Hepatocyte (in vitro differentiated cells): Measurements from ENCODE around the gene TTC31. TPM values are rescaled to one million over a fixed set of nuclear protein-coding genes. Genes with fewer than 3 reads are reported as not detected.
A peak's percentile ranks its signal among the peaks of the same experiment; 100 is the strongest.
"Not testable (repeated sequence)": the region's sequence is repeated elsewhere in the genome, so short reads cannot be mapped to it uniquely, and the experiment has no call there.

Experiments
- DNase-seq: peaks from one replicate; pipeline ENCODE4 v3.0.0-alpha.2; 2016; ENCODE audit warnings: low spot score
- H2AFZ ChIP-seq: fragments of 200-600 bp; sonication (generic); 2 replicates; pipeline ENCODE4 v1.6.0; 2016; ENCODE audit warnings: antibody characterized with exemption, mild to moderate bottlenecking
- H3K27ac ChIP-seq: fragments of 200-600 bp; sonication (generic); 2 replicates; pipeline ENCODE4 v1.5.1; 2016; ENCODE audit warnings: mild to moderate bottlenecking
- H3K27me3 ChIP-seq: fragments of 200-600 bp; sonication (generic); 2 replicates; pipeline ENCODE4 v1.6.1; 2016
- H3K36me3 ChIP-seq: fragments of 200-600 bp; sonication (generic); replicated peaks from 2 replicates; pipeline ENCODE4 v1.5.1; 2016; ENCODE audit warnings: low read depth; ENCODE audit not compliant: insufficient read depth
- H3K4me1 ChIP-seq: fragments of 200-600 bp; sonication (generic); 2 replicates; pipeline ENCODE4 v1.5.1; 2016; ENCODE audit warnings: mild to moderate bottlenecking, moderate library complexity; ENCODE audit not compliant: insufficient read depth
- H3K4me2 ChIP-seq: fragments of 200-600 bp; sonication (generic); 2 replicates; pipeline ENCODE4 v1.6.0; 2016
- H3K4me3 ChIP-seq: fragments of 200-600 bp; sonication (generic); 2 replicates; pipeline ENCODE4 v1.5.1; 2016; ENCODE audit warnings: mild to moderate bottlenecking
- H3K79me2 ChIP-seq: fragments of 200-600 bp; sonication (generic); 2 replicates; pipeline ENCODE4 v1.6.0; 2017; ENCODE audit warnings: mild to moderate bottlenecking
- H3K9me2 ChIP-seq: fragments of 200-600 bp; sonication (generic); replicated peaks from 2 replicates; pipeline ENCODE4 v1.6.0; 2017; ENCODE audit warnings: mild to moderate bottlenecking; ENCODE audit not compliant: insufficient read depth
- H3K9me3 ChIP-seq: fragments of 200-600 bp; sonication (generic); 2 replicates; pipeline ENCODE4 v1.5.1; 2016; ENCODE audit warnings: low read depth, mild to moderate bottlenecking
- H4K20me1 ChIP-seq: fragments of 200-600 bp; sonication (generic); 2 replicates; pipeline ENCODE4 v1.6.0; 2016; ENCODE audit warnings: mild to moderate bottlenecking; ENCODE audit not compliant: insufficient read depth, poor library complexity, severe bottlenecking
- EZH2 ChIP-seq: fragments of 200-600 bp; sonication (generic); IDR thresholded peaks from 2 replicates; pipeline ENCODE4 v1.6.1; 2016; ENCODE audit warnings: antibody characterized with exemption, mild to moderate bottlenecking, borderline replicate concordance
- EZH2phosphoT487 ChIP-seq: fragments of 200-600 bp; sonication (generic); IDR thresholded peaks from one replicate; pipeline ENCODE4 v1.6.1; 2018; ENCODE audit warnings: antibody characterized with exemption, mild to moderate bottlenecking, low read depth, moderate library complexity; ENCODE audit not compliant: unreplicated experiment, severe bottlenecking
- WGBS: methylation state at CpG from one replicate; pipeline ENCODE4 v1.1.6; 2016; ENCODE audit warnings: low lambda C conversion rate; ENCODE audit errors: missing lambda C conversion rate; 5-methylcytosine and 5-hydroxymethylcytosine counted together
- polyA plus RNA-seq: library from polyadenylated mRNA; unstranded; fragments of >200 nt; fragmentation: Nextera tagmentation; extraction: Ambion mirVana; gene quantifications from 2 replicates; pipeline ENCODE4 v1.2.1, GENCODE V29; 2016
- total RNA-seq: library from RNA; depleted of rRNA; stranded (reverse); fragments of >200 nt; gene quantifications from 2 replicates; pipeline ENCODE4 v1.2.3, GENCODE V29; 2014
- TF ChIP-seq, protein P1 (sequence below): fragments of 200-600 bp; sonication (generic); IDR thresholded peaks from 2 replicates; pipeline ENCODE4 v1.5.1; 2016; ENCODE audit warnings: antibody characterized with exemption, mild to moderate bottlenecking; ENCODE audit not compliant: poor library complexity

TTC31 gene
- total and polyA plus RNA-seq, 2 experiments from 2014 or later: 21.3 to 25.1 TPM

DNA sequence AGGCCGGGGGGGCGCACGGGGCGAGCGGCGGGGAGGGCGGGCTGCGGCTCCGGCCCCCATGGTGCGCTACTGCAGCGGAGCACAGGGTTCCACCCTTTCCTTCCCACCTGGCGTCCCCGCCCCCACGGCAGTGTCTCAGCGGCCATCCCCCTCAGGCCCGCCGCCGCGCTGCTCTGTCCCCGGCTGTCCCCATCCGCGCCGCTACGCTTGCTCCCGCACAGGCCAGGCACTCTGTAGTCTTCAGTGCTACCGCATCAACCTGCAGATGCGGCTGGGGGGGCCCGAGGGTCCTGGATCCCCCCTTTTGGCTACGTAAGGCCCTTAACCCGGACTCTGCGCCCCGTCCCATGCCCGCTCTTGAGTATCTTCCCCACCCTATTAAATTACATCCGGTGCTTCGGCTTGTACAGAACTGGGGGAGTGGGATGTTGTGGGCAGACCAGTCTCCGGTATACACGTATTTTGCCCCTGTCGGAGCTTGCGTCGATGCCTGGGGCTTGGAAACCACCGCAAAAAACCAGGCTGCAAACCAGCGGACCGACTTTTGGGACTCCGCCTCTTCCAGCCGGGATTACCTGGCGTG, 25.2 kb upstream of the TTC31 start:
- Histone ChIP-seq H3K9me3 (no peaks in the 10 kb centered on the region), H3K4me2 (peak overlapping the region; percentile 82), H3K4me1 (peaks cover 15% of the 10 kb centered on the region), H3K9me2 (no peaks in the 10 kb centered on the region), H3K4me3 (peak overlapping the region; percentile 23), H3K27me3 (no peaks in the 10 kb centered on the region), H4K20me1 (no peaks in the 10 kb centered on the region), H3K79me2 (peaks cover 31% of the 10 kb centered on the region), H2AFZ (peak overlapping the region; percentile 36), H3K27ac (peak overlapping the region; percentile 95), H3K36me3 (no peaks in the 10 kb centered on the region)
- WGBS: 2% methylated on average over 33 of the region's 46 CpGs
- TF ChIP-seq EZH2: no peak
- TF ChIP-seq, protein P1, sequence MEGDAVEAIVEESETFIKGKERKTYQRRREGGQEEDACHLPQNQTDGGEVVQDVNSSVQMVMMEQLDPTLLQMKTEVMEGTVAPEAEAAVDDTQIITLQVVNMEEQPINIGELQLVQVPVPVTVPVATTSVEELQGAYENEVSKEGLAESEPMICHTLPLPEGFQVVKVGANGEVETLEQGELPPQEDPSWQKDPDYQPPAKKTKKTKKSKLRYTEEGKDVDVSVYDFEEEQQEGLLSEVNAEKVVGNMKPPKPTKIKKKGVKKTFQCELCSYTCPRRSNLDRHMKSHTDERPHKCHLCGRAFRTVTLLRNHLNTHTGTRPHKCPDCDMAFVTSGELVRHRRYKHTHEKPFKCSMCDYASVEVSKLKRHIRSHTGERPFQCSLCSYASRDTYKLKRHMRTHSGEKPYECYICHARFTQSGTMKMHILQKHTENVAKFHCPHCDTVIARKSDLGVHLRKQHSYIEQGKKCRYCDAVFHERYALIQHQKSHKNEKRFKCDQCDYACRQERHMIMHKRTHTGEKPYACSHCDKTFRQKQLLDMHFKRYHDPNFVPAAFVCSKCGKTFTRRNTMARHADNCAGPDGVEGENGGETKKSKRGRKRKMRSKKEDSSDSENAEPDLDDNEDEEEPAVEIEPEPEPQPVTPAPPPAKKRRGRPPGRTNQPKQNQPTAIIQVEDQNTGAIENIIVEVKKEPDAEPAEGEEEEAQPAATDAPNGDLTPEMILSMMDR: no peak
- DNase-seq: peak; percentile 91

DNA sequence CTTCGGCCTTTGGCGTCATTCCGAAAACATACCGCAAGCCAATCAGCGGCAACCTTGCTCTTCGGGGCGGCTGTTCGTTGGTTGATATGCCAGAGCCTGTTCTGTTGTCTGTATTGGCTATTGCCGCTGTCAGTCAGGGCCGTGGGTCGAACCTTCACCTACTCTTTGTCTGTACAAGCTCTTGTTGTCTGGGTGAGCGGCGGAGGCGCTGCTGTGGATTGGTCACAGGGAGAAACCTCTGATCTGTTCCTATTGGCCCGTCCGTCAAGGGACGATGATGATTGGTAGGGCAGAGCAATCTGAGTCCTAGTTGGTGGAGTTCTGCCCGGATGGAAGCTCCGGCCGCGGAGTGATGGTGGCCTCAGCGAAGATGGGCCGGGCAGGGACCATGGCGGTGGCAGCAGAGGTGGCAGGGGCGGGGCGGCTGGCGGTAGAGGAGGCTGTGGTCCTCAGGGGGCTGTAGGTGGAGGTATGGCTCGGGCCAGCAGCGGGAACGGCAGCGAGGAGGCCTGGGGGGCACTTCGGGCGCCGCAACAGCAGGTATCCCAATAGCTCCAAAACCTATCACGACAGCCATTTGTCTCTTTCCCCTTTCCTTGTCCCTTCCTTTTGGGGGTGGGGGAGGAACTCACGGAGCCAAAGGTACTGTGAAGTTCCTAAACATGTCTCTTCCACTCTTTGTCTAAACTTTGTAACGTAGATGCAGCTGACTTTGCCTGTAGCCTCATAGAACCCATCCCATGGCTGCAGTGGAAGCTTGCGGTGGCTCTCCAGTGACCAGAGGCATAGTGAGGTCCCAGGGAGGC, 24.5 kb upstream of the TTC31 start, which contains the start of gene WBP1:
WBP1 (plus strand) TSS at position 307 of the 806 bp plus-strand sequence; CDS start at position 472, 165 bp downstream.
- no peaks in the 10 kb centered on the region for H4K20me1 ChIP-seq
- H3K79me2 ChIP-seq: peaks cover 34% of the 10 kb centered on the region
- H3K36me3 ChIP-seq: no peaks in the 10 kb centered on the region
- H2AFZ ChIP-seq: peak within 1 kb of the TSS; percentile 41
- TF ChIP-seq EZH2 (no peak), EZH2phosphoT487 (no peak)
- TF ChIP-seq, protein P1: no peak
- H3K27ac ChIP-seq: peak within 1 kb of the TSS; percentile 95
- H3K4me3 ChIP-seq: peak within 1 kb of the TSS; percentile 44
- peaks cover 15% of the 10 kb centered on the region for H3K4me1 ChIP-seq
- DNase-seq: peak; percentile 99
- H3K9me3 ChIP-seq: no peaks in the 10 kb centered on the region
- no peaks in the 10 kb centered on the region for H3K9me2 ChIP-seq
- no peaks in the 10 kb centered on the region for H3K27me3 ChIP-seq
- peak within 1 kb of the TSS; percentile 82 for H3K4me2 ChIP-seq
- WGBS: 1% methylated on average over 31 of the region's 38 CpGs

DNA sequence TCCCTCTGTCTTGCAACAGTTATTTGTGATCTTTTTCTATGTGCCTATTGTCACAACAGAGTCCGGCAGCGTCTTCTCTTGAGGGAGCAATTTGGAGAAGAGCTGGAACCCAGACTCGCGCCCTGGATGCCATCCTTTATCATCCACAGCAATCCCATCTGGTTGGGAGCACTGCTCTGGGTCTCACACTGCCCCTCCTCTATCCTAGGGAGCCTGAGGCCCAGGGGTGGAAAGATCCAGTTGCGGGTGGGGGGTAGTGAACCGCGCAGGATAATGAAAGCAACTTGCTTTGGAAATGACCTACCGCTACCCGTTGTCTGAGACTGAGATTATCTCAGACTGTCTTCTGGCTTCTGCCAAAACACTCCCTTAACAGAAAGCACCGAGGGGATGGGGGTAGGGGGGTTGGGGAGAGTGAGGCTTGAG, 23.9 kb upstream of the TTC31 start:
- no peak for DNase-seq
- H3K9me3 ChIP-seq: no peaks in the 10 kb centered on the region
- H2AFZ ChIP-seq: peak overlapping the region; percentile 41
- no peaks in the 10 kb centered on the region for H3K9me2 ChIP-seq
- peak overlapping the region; percentile 82 for H3K4me2 ChIP-seq
- no peaks in the 10 kb centered on the region for H3K27me3 ChIP-seq
- no peaks in the 10 kb centered on the region for H4K20me1 ChIP-seq
- 7% methylated on average over 10 of the region's 10 CpGs for WGBS
- peaks cover 18% of the 10 kb centered on the region for H3K4me1 ChIP-seq
- TF ChIP-seq EZH2 (no peak), EZH2phosphoT487 (no peak)
- TF ChIP-seq, protein P1: no peak
- peak overlapping the region; percentile 44 for H3K4me3 ChIP-seq
- H3K27ac ChIP-seq: peak overlapping the region; percentile 65
- no peaks in the 10 kb centered on the region for H3K36me3 ChIP-seq
- peaks cover 37% of the 10 kb centered on the region for H3K79me2 ChIP-seq

- peaks cover 22% of the 10 kb centered on the region for H3K4me1 ChIP-seq
- not testable (repeated sequence) for H3K27ac ChIP-seq, H3K27me3 ChIP-seq, H3K4me3 ChIP-seq, H4K20me1 ChIP-seq, DNase-seq, H3K36me3 ChIP-seq, H2AFZ ChIP-seq, H3K9me2 ChIP-seq, H3K9me3 ChIP-seq
- H3K4me2 ChIP-seq: peak overlapping the region; percentile 82
- WGBS: 86% methylated on average over 11 of the region's 13 CpGs
- H3K79me2 ChIP-seq: peaks cover 44% of the 10 kb centered on the region
These were observed 23.3 kb upstream of the TTC31 start for GRCh38 chr2:74459503-74460118.

GRCh38 chr2:74460187-74460586, 22.7 kb upstream of the TTC31 start:
- H3K27ac ChIP-seq, H3K27me3 ChIP-seq, H2AFZ ChIP-seq, H3K9me3 ChIP-seq, H3K36me3 ChIP-seq, H3K9me2 ChIP-seq, H3K4me3 ChIP-seq, H4K20me1 ChIP-seq, DNase-seq: not testable (repeated sequence)
- whole genome bisulfite sequencing: 86% methylated on average over 10 of the region's 10 CpGs
- Histone ChIP-seq H3K4me2 (peak overlapping the region; percentile 82), H3K79me2 (peaks cover 47% of the 10 kb centered on the region), H3K4me1 (peaks cover 22% of the 10 kb centered on the region)
